ENCODE results near the gene SETDB1. TPM values are rescaled to one million over a fixed set of nuclear protein-coding genes. Genes with fewer than 3 reads are reported as not detected.
A peak's percentile ranks its signal among the peaks of the same experiment; 100 is the strongest.

The SETDB1 gene
- total RNA-seq, 1 donor from 2014 or later = 79.5 TPM

- TF ChIP-seq, protein P1, sequence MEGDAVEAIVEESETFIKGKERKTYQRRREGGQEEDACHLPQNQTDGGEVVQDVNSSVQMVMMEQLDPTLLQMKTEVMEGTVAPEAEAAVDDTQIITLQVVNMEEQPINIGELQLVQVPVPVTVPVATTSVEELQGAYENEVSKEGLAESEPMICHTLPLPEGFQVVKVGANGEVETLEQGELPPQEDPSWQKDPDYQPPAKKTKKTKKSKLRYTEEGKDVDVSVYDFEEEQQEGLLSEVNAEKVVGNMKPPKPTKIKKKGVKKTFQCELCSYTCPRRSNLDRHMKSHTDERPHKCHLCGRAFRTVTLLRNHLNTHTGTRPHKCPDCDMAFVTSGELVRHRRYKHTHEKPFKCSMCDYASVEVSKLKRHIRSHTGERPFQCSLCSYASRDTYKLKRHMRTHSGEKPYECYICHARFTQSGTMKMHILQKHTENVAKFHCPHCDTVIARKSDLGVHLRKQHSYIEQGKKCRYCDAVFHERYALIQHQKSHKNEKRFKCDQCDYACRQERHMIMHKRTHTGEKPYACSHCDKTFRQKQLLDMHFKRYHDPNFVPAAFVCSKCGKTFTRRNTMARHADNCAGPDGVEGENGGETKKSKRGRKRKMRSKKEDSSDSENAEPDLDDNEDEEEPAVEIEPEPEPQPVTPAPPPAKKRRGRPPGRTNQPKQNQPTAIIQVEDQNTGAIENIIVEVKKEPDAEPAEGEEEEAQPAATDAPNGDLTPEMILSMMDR (IDR thresholded peaks at IDR 0.05) = no peak
- no peak for TF ChIP-seq EZH2phosphoT487 (IDR thresholded peaks at IDR 0.05)
- no peak for TF ChIP-seq EZH2 (IDR thresholded peaks at IDR 0.05)
- Mint-ChIP-seq H3K4me1 (peaks cover 14% of the 10 kb centered on the region), H3K27me3 (ENCODE audit: insufficient read depth, low read depth) (peaks cover 2% of the 10 kb centered on the region), H3K36me3 (peaks cover 3% of the 10 kb centered on the region), H3K9me3 (no peaks in the 10 kb centered on the region), H3K4me3 (no peak overlapping the region), H3K27ac (no peak overlapping the region)
- Histone ChIP-seq H3K79me2 (ENCODE audit: low read depth) (peaks cover 11% of the 10 kb centered on the region), H3K4me3 (no peak overlapping the region), H3K27me3 (no peaks in the 10 kb centered on the region), H3K9me3 (ENCODE audit: low read depth) (no peaks in the 10 kb centered on the region), H4K20me1 (ENCODE audit: low read depth) (no peaks in the 10 kb centered on the region), H3K27ac (no peak overlapping the region), H3K4me1 (peaks cover 7% of the 10 kb centered on the region), H2AFZ (replicated peaks) (no peak overlapping the region), H3K36me3 (no peaks in the 10 kb centered on the region), H3K9ac (peak overlapping the region; percentile 34), H3F3A (ENCODE audit: low read depth) (peaks cover 2% of the 10 kb centered on the region), H3K4me2 (no peak overlapping the region)
- DNase-seq (ENCODE audit: low spot score) = no peak
Observed at GRCh38 chr1:151012684-151013471, 86.7 kb downstream of the SETDB1 start.

- Histone ChIP-seq H3K9ac (no peak overlapping the region), H3K27me3 (no peaks in the 10 kb centered on the region), H3K36me3 (no peaks in the 10 kb centered on the region), H3K4me1 (peaks cover 6% of the 10 kb centered on the region), H3K4me2 (no peak overlapping the region), H3K4me3 (no peak overlapping the region), H2AFZ (replicated peaks) (no peak overlapping the region), H3K27ac (no peak overlapping the region), H3K9me3 (ENCODE audit: low read depth) (no peaks in the 10 kb centered on the region), H4K20me1 (ENCODE audit: low read depth) (no peaks in the 10 kb centered on the region), H3K79me2 (ENCODE audit: low read depth) (peaks cover 11% of the 10 kb centered on the region), H3F3A (ENCODE audit: low read depth) (no peaks in the 10 kb centered on the region)
- peaks cover 9% of the 10 kb centered on the region for H3K4me1 Mint-ChIP-seq
- no peak for DNase-seq (ENCODE audit: low spot score)
- TF ChIP-seq EZH2phosphoT487 (IDR thresholded peaks at IDR 0.05) (no peak), EZH2 (IDR thresholded peaks at IDR 0.05) (no peak)
- TF ChIP-seq, protein P1 (IDR thresholded peaks at IDR 0.05) = no peak
- no peak overlapping the region for H3K4me3 Mint-ChIP-seq
- H3K27ac Mint-ChIP-seq = no peak overlapping the region
- peaks cover 3% of the 10 kb centered on the region for H3K36me3 Mint-ChIP-seq
- H3K9me3 Mint-ChIP-seq = no peaks in the 10 kb centered on the region
- H3K27me3 Mint-ChIP-seq (ENCODE audit: insufficient read depth, low read depth) = peaks cover 2% of the 10 kb centered on the region
Observed at GRCh38 chr1:151013518-151013917, 87.4 kb downstream of the SETDB1 start.

Other genes with a start within 250 kb of the SETDB1 start
- gene GOLPH3L, start 229.2 kb upstream of the SETDB1 start, total RNA-seq (ENCODE audit: low replicate concordance) = 28.9 and 29.3 TPM in 2 replicates
- not detected in 2 replicates for gene HORMAD1, start 205.5 kb upstream of the SETDB1 start, total RNA-seq (ENCODE audit: low replicate concordance)
- 0.06 TPM in 1 of 2 replicates, not detected in the other for gene CTSS, start 160.6 kb upstream of the SETDB1 start, total RNA-seq (ENCODE audit: low replicate concordance)
- 3.9 and 6.7 TPM in 2 replicates for gene CTSK, start 118.1 kb upstream of the SETDB1 start, total RNA-seq (ENCODE audit: low replicate concordance)
- gene ARNT, start 49.8 kb upstream of the SETDB1 start, total RNA-seq (ENCODE audit: low replicate concordance) = 34.9 and 39.0 TPM in 2 replicates
- not detected in 2 replicates for gene CTXND2, start 39.2 kb upstream of the SETDB1 start, total RNA-seq (ENCODE audit: low replicate concordance)
- gene CERS2, start 48.5 kb downstream of the SETDB1 start, total RNA-seq (ENCODE audit: low replicate concordance) = 104 and 122 TPM in 2 replicates
- 0.77 TPM in 1 of 2 replicates, not detected in the other for gene ANXA9, start 55.9 kb downstream of the SETDB1 start, total RNA-seq (ENCODE audit: low replicate concordance)
- 8.5 and 15.8 TPM in 2 replicates for gene MINDY1, start 80.5 kb downstream of the SETDB1 start, total RNA-seq (ENCODE audit: low replicate concordance)
- 27.0 and 33.0 TPM in 2 replicates for gene PRUNE1, start 82.1 kb downstream of the SETDB1 start, total RNA-seq (ENCODE audit: low replicate concordance)
- gene BNIPL, start 110.2 kb downstream of the SETDB1 start, total RNA-seq (ENCODE audit: low replicate concordance) = 0.97 and 1.0 TPM in 2 replicates
- gene C1orf56, start 121.4 kb downstream of the SETDB1 start, total RNA-seq (ENCODE audit: low replicate concordance) = 2.9 and 5.5 TPM in 2 replicates
- gene CDC42SE1, start 133.3 kb downstream of the SETDB1 start, total RNA-seq (ENCODE audit: low replicate concordance) = 50.7 and 54.9 TPM in 2 replicates
- gene MLLT11, start 134.0 kb downstream of the SETDB1 start, total RNA-seq (ENCODE audit: low replicate concordance) = 27.9 and 37.0 TPM in 2 replicates
- 6.5 and 6.9 TPM in 2 replicates for gene GABPB2, start 144.4 kb downstream of the SETDB1 start, total RNA-seq (ENCODE audit: low replicate concordance)
- gene SEMA6C, start 220.3 kb downstream of the SETDB1 start, total RNA-seq (ENCODE audit: low replicate concordance) = 5.6 and 12.1 TPM in 2 replicates
- not detected in 2 replicates for gene TNFAIP8L2, start 230.3 kb downstream of the SETDB1 start, total RNA-seq (ENCODE audit: low replicate concordance)
- 15.5 and 18.9 TPM in 2 replicates for gene LYSMD1, start 239.5 kb downstream of the SETDB1 start, total RNA-seq (ENCODE audit: low replicate concordance)
- 22.0 and 25.3 TPM in 2 replicates for gene SCNM1, start 239.8 kb downstream of the SETDB1 start, total RNA-seq (ENCODE audit: low replicate concordance)
- not detected in 2 replicates for gene TMOD4, start 249.6 kb downstream of the SETDB1 start, total RNA-seq (ENCODE audit: low replicate concordance)

All from neural progenitor cell (in vitro differentiated cells).